T47D (cell line): ENCODE measurements around the gene MEIS2.

Experiments
- DNase-seq, 2 experiments: peaks; one replicate each; pipeline versions ENCODE4 v3.0.0 to v3.0.0-alpha.2; 2011 to 2012; ENCODE audit warnings: low read depth in 1 of 2, low spot score in 1 of 2
- JUND ChIP-seq: IDR thresholded peaks from 2 replicates; pipeline ENCODE4 v1.6.1; 2012; ENCODE audit warnings: low read depth
- in situ Hi-C: cut with HindIII; loops from 2 replicates; pipeline ENCODE4 v1.10.0; 2016; ENCODE audit warnings: low sequenced_read_pairs, low pct_unique_long_range_greater_than_20kb

MEIS2 gene

DNA sequence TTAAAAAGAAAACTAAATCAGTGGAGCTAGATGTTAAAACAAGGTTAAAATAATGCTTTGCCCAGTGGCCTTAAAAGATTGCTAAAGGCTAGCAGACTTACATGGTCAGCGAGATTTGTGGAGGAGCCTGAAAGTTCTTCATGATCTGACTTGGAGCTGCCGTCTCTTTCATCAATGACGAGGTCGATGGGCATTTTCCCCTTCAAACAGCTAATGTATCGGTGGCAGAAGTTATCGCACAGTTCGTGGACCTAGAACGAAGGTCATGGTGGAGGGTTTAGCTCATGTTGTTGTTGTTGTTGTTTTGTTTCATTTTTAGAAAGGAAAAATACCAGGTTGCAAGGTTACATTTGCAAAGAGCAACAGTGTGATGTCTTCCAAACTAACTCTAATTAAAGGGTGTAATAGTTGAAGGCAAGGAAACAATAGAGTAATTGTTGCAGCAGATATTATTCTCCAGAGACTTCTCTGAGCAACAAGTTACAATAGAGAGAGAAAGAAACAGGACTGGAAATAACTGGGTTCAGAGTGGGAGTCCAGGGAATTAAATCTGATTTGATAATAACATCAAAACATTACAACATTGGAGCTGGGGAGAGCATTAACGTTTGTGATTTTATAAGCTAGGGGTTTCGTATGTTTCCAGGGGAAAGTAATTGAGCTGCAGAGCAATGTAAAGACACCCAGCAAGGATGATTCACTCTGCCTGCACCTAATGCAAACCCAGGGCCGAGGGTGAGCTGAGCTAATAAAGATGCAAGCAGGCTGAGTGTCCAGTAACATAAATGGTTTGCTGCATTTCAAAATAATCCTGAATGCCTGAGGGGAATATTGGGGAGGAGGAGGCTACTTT lies 6.6 kb downstream of the MEIS2 start:
- no peak for DNase-seq
- TF ChIP-seq JUND, result no peak
- in situ Hi-C loops, result no loop called here

DNA sequence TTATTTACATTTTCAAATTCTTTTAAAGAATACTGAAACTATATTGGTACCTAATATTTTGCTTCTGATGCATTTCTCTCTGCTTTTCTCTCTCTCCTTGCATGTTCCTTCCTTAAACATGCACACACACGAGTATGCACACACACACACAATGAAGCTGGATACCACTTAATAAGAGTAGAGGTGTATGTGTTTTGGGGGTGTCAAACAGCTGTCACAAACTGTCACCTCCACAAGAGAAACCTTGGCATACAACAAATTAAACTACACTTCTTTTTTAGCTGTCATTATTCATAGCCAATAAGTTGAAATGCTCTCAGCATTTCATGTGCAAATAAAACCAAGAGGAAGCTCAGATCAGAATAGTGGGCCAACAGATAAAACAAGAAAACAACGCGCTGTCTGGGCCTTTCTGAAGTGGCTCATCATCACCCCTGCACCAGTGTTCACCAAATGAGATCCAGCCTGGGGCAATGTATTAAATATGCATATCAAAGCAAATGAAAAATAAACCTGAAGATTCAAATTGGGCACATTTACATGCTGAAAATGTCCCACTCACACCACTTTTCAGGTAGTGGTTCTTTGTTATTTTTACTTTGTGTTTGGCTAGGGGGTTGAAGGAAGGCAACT lies 9.7 kb downstream of the MEIS2 start:
- DNase-seq, result no peak
- TF ChIP-seq JUND, result no peak
- in situ Hi-C loops, result no loop called here

DNA sequence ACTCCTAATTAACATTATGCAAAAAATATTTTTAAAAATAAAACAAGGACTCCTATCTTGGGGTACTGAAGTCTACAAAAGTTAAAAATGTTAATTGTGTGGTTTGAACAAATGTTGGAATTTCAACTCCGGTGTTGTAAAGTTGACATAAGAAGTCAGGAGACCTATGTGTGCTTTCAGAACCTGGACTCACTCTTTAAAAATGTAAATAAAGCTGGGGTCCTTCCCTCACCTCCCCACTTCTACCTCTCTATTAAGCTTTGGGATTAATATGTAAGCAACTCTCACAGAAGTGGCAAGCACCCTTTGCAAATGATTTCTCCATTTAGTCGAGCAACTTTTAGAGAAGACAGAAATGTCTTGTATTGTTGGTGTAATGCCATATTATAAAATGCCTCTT lies 11.9 kb downstream of the MEIS2 start:
- no peak for DNase-seq
- TF ChIP-seq JUND, result no peak
- in situ Hi-C loops, result no loop called here

DNA sequence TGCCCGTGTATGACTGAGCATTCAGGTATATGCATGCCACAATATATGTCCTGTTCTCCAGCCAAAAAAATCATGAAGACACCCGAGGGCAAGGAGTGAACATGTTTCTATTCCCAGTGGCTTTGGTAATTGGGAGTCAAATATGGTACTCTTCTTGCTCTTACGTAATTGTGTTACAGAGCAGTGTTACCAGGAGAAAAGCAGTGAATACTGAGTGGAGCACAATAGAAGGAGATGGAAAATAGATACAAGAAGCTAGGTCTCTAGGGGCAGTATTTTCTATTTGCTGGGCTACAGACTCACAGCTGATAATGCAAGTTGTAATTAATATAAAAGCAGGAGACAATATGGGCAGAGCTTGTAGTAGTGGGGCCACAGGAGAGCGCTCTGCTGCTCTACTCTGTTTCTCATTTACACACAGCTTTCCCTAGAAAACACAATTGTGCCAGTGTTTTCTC lies 13.2 kb downstream of the MEIS2 start:
- DNase-seq, result no peak
- TF ChIP-seq JUND, result no peak
- in situ Hi-C loops, result no loop called here

DNA sequence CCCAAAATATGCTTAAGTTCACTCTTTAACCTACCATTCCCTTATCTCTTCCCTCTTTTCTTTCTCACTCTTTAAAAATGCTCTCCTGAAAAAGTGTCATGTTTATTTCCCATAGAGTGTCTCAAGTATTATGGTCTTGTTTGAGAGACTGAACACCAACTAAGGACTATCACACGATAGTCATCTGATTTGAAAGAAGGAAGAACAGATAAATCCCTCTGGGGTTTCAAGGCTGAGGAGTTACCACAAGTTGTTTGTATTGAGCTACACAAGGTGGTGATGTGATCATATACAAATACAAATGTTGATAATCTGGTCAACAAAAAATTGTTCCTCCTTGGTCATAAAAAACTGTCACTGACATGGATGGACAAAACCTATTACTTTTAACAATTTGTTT lies 13.8 kb downstream of the MEIS2 start:
- in situ Hi-C loops, result no loop called here
- no peak for TF ChIP-seq JUND
- no peak for DNase-seq

DNA sequence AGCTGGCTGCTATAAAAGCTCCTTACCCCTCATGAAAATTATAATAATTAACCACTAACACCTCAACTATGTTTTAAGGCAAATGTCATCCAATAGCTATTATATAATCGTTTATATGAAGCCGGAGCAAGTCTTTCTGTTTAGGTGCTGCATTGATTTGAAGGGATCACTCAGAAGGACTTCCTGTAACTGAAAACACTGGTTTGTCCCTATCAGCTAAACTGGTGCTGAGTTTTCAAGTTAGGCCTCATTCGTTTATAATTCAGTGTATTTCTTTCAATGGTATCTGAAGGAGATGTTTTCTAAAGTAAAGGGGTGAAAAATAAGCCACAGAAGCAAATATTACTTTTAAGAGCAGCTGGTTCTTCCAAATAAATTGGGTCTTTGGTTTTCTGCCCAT lies 14.2 kb downstream of the MEIS2 start:
- DNase-seq, result no peak
- in situ Hi-C loops, result no loop called here
- no peak for TF ChIP-seq JUND

DNA sequence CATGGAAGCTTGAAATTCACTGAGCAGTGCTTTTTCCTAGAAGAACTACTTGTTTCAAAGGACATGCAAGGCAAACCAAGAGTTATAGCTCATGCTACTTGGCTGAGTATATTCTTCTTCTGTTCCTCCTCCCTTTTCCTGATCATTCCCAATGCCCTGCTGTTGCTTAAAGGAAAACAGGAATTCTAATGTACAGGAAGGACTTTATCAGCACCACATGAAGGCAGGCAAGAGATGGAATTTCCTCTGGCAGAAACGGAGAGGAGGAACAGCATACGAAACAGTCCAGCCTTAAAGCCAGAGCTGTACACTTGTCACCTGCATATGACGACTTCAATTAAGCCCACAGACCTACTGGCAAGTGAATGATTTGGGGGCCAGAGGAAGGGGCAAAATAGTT lies 15.7 kb downstream of the MEIS2 start:
- no peak for DNase-seq
- in situ Hi-C loops, result no loop called here
- TF ChIP-seq JUND, result no peak

DNA sequence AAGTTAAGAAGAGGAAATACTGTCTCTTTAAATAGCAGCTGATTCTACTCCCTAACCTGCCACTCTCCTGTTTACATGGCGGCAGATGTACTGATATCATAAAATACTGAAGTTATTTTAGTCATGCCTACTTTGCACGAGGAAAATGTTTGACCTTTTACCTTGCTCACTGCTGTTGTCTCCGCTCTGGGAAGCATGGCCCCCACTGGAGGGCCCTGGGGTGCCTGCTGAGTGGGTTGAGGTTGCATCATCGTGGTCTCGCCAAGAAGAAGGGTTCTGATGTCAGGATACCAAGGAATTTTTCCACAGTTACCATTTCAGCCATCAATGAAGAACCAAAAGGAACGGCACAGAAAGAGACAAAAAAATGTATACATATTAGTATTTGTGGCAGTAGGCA lies 16.7 kb downstream of the MEIS2 start:
- no peak for TF ChIP-seq JUND
- in situ Hi-C loops, result no loop called here
- no peak for DNase-seq

DNA sequence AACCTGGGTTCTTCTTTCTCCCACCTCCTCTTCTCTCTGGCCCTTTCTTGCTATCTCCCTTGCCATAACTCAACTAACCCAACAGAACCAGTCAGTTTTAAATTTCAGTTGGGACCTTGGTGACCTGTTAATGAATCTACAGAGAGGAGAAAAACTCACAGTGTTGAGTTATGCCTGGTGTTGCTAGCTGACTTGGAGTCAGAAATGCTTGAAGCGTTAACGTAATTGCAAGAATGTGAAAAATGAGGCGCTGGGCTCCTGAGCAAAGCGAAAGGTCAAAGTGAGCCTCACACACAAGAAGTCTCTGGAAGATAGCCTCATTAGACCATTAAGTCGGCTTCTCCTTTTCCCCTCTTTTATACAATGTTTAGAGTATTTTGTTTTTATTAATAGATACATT lies 18.4 kb downstream of the MEIS2 start:
- no peak for TF ChIP-seq JUND
- DNase-seq, result no peak
- in situ Hi-C loops, result no loop called here

DNA sequence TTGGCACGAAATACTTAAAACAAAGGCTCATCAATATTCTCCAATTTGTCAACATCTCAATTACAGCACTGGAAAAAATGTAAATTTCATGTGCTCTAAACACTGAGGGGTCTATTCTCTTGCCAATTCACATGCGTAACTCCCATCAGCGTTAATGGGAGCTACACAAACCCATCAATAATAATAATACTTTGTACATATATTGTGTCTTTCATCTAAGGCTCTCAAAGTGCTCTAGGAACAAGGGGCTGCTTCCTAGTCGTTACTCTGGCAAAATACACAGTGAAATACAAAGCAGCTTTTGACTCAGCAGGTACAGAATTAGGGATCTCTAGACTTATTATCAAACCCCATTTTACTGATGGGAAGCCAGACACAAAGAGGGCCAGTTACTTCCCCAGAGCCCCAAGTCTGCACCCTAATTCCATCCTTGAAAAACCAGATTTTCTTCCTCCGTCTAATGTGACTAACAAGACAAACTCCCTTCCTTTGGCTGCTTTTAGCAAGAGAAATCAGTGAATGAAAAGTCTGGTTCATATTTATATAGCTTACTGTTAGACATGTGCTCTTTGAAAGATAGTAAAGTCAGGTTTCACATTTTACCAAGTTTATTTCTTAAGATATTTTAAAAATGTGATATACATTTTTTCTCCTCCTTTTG lies 20.0 kb downstream of the MEIS2 start:
- no peak for TF ChIP-seq JUND
- in situ Hi-C loops, result no loop called here
- DNase-seq, result no peak

DNA sequence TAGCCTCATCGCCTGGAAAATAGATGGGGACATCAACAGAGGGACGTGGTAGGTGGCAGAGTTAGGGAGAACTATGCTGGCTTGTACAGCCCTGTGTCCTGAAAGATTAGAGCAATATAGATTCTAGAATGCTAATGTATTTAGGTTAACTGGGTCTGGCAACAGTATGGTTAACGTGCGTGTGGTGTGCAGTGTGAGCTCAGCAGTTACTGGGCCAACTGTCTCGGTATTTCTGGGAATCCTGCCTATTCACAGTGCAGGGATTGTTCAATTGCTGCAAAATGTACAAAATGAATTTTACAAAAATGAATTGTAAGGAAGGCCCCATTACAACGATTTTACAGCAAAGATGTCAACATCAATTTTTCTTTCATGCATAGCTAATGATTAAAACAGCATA lies 20.6 kb downstream of the MEIS2 start:
- in situ Hi-C loops, result no loop called here
- no peak for DNase-seq
- TF ChIP-seq JUND, result no peak

DNA sequence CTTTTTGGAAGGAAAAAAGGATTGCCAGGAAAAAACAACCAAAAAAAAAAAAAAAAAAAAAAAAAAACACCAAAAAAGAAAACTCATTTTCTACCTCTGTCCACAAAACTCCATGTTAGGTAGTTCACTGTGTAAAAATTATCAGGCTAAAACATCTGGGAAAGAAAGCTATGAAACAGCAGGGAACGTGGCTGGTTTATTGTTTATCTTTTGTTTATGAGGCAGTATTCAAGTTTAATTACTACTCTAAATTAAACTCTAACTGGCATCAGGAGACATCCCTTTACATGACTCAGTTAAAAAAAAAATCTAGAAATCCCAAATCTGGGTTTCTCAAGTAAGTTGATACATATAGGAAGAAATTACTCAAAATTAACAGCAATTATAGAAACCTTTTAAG lies 21.8 kb downstream of the MEIS2 start:
- no peak for DNase-seq
- in situ Hi-C loops, result no loop called here
- no peak for TF ChIP-seq JUND

DNA sequence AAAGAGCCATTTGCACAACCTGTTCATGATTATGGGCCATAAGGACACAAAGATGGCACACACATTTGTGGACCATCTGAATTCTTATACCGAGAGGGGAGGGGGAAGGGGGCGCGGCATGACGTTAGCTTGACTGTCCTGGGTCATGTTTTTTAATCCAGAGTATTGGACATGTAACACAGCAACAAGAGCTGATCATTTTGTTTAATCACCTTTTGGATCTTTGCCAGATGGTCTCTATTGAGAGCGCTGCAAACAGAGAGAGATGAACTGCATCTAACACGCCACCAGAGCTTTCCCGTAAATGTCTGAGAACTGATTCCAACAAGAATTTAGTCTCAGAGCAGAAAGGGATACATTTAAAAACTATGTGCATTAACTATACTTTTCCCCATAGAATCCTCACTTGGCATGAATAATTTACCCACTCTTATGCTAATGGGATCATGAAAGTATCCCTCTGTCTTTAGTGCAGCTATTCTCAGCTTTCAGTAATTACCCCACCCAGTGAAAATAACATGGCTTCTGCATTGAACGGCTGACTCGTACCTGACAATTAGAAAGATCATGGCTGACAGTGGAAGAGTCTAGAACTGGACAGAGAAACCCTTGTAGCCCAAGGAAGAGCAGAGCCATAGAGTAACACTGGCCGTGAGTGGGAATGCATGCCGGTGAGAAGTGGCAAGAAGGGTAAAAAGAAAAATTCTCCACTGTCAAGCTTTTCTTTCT lies 22.6 kb downstream of the MEIS2 start:
- no peak for DNase-seq
- TF ChIP-seq JUND, result no peak
- in situ Hi-C loops, result no loop called here
